ENCODE data around the gene PITX1. TPM values are rescaled to one million over a fixed set of nuclear protein-coding genes. Genes with fewer than 3 reads are reported as not detected.

PITX1 gene
- polyA plus RNA-seq, 3 donors: not detected

DNA sequence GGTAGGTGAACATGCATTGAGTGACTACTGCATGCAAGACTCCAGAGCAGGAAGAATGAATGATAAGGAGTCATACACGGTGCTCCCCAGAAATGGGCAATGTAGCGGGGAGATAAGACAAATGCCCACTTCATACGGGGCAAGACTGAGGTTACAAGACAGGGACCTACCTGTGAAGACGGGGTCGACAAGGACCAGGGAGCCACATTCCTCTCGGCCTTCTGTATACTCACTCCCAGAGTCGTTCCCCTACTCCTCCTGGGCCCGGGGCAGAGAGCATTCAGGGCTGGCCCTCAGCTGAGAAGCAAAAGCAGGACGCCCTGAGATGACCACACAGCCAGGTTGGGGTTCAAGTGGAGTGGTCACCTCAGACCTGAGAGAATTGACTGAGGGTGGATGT lies 26.7 kb downstream of the PITX1 start:
- DNase-seq: no peak
- Mint-ChIP-seq H3K27me3 (ENCODE audit: low read depth in 3 of 3) (peaks cover 0 to 4% (median 2%) of the 10 kb centered on the region in 3 donors), H3K9me3 (peaks cover 0 to 2% (median 0%) of the 10 kb centered on the region in 7 donors), H3K4me3 (no peak overlapping the region), H3K27ac (no peak overlapping the region), H3K4me1 (no peaks in the 10 kb centered on the region), H3K36me3 (no peaks in the 10 kb centered on the region)
- no peak overlapping the region for H3K4me3 ChIP-seq (replicated peaks in 1 of 3; ENCODE audit: low read depth in 2 of 3, low read length in 3 of 3)
- intact Hi-C loops (cut with micrococcal nuclease): no loop called here
- H3K9me3 ChIP-seq (replicated peaks in 1 of 2; ENCODE audit: control insufficient read depth in 1 of 2, insufficient read depth in 1 of 2, low read length in 2 of 2): no peaks in the 10 kb centered on the region
- TF ChIP-seq, protein P1, sequence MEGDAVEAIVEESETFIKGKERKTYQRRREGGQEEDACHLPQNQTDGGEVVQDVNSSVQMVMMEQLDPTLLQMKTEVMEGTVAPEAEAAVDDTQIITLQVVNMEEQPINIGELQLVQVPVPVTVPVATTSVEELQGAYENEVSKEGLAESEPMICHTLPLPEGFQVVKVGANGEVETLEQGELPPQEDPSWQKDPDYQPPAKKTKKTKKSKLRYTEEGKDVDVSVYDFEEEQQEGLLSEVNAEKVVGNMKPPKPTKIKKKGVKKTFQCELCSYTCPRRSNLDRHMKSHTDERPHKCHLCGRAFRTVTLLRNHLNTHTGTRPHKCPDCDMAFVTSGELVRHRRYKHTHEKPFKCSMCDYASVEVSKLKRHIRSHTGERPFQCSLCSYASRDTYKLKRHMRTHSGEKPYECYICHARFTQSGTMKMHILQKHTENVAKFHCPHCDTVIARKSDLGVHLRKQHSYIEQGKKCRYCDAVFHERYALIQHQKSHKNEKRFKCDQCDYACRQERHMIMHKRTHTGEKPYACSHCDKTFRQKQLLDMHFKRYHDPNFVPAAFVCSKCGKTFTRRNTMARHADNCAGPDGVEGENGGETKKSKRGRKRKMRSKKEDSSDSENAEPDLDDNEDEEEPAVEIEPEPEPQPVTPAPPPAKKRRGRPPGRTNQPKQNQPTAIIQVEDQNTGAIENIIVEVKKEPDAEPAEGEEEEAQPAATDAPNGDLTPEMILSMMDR (IDR thresholded peaks at IDR 0.05): no peak
- no peaks in the 10 kb centered on the region for H3K36me3 ChIP-seq (replicated peaks in 1 of 2; ENCODE audit: control insufficient read depth in 1 of 2, insufficient read depth in 2 of 2, low read length in 2 of 2)
- 98% methylated on average over 7 of the region's 9 CpGs for WGBS (ENCODE audit: insufficient coverage)
- H4K20me1 ChIP-seq (ENCODE audit: insufficient read depth, low read length): no peaks in the 10 kb centered on the region
- no peak overlapping the region for H2AFZ ChIP-seq (ENCODE audit: insufficient read depth, low read depth, low read length, poor library complexity, severe bottlenecking)
- no peaks in the 10 kb centered on the region for H3K79me2 ChIP-seq (ENCODE audit: insufficient read depth, low read length)
- no peak overlapping the region for H3K27ac ChIP-seq (ENCODE audit: low read depth in 1 of 2, low read length in 2 of 2)
- no peak overlapping the region for H3K4me2 ChIP-seq (replicated peaks; ENCODE audit: extremely low read depth, low read length, poor library complexity, severe bottlenecking)
- no peak overlapping the region for H3K9ac ChIP-seq (ENCODE audit: insufficient read depth, low read length, poor library complexity, severe bottlenecking)
- H3K4me1 ChIP-seq (ENCODE audit: control insufficient read depth in 1 of 2, insufficient read depth in 2 of 2, low read length in 2 of 2): no peaks in the 10 kb centered on the region
- no peaks in the 10 kb centered on the region for H3K27me3 ChIP-seq (ENCODE audit: control insufficient read depth in 2 of 2, insufficient read depth in 2 of 2, low read length in 2 of 2)

DNA sequence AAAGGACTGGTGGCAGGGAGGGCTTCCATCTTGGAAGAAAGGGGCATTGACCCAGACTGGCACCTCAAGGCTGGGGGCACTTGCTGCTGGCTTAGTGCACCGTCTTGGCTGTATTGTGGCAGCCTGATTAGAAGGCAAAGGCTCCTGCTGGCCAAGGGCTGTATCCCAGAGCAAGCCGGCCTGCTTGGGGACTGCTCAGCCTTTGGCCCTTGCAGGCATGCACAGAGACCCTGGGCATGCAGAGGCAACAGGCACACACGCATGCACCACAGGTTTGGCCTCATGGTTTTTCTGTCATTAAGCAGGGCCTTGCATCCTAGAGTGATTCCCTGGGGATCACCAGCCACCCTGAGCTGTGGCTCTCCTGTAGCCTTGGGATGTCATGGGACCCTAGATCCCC lies 29.0 kb downstream of the PITX1 start:
- intact Hi-C loops (cut with micrococcal nuclease): no loop called here
- H3K9me3 ChIP-seq (replicated peaks in 1 of 2; ENCODE audit: control insufficient read depth in 1 of 2, insufficient read depth in 1 of 2, low read length in 2 of 2): no peaks in the 10 kb centered on the region
- H3K36me3 Mint-ChIP-seq: no peaks in the 10 kb centered on the region
- H3K4me2 ChIP-seq (replicated peaks; ENCODE audit: extremely low read depth, low read length, poor library complexity, severe bottlenecking): no peak overlapping the region
- H2AFZ ChIP-seq (ENCODE audit: insufficient read depth, low read depth, low read length, poor library complexity, severe bottlenecking): no peak overlapping the region
- no peaks in the 10 kb centered on the region for H3K79me2 ChIP-seq (ENCODE audit: insufficient read depth, low read length)
- 81% methylated on average over 3 of the region's 3 CpGs for WGBS (ENCODE audit: insufficient coverage)
- H3K4me3 ChIP-seq (replicated peaks in 1 of 3; ENCODE audit: low read depth in 2 of 3, low read length in 3 of 3): no peak overlapping the region
- no peaks in the 10 kb centered on the region for H3K36me3 ChIP-seq (replicated peaks in 1 of 2; ENCODE audit: control insufficient read depth in 1 of 2, insufficient read depth in 2 of 2, low read length in 2 of 2)
- H3K27me3 ChIP-seq (ENCODE audit: control insufficient read depth in 2 of 2, insufficient read depth in 2 of 2, low read length in 2 of 2): no peaks in the 10 kb centered on the region
- H3K27me3 Mint-ChIP-seq (ENCODE audit: low read depth in 3 of 3): peaks cover 0 to 4% (median 1%) of the 10 kb centered on the region in 3 donors
- no peak overlapping the region for H3K9ac ChIP-seq (ENCODE audit: insufficient read depth, low read length, poor library complexity, severe bottlenecking)
- H3K27ac Mint-ChIP-seq: no peak overlapping the region
- H4K20me1 ChIP-seq (ENCODE audit: insufficient read depth, low read length): no peaks in the 10 kb centered on the region
- H3K4me3 Mint-ChIP-seq: no peak overlapping the region
- peaks cover 0 to 3% (median 0%) of the 10 kb centered on the region in 7 donors for H3K9me3 Mint-ChIP-seq
- TF ChIP-seq, protein P1 (IDR thresholded peaks at IDR 0.05): no peak
- no peaks in the 10 kb centered on the region for H3K4me1 ChIP-seq (ENCODE audit: control insufficient read depth in 1 of 2, insufficient read depth in 2 of 2, low read length in 2 of 2)
- H3K27ac ChIP-seq (ENCODE audit: low read depth in 1 of 2, low read length in 2 of 2): no peak overlapping the region
- no peaks in the 10 kb centered on the region for H3K4me1 Mint-ChIP-seq
- no peak for DNase-seq
